IPS DF 19.7 (cell line): ENCODE results near the gene KRT12.

Source experiments
- DNase-seq: peaks from one replicate; pipeline ENCODE4 v3.0.0-alpha.2; 2013; ENCODE audit warnings: low read depth, low spot score

Gene KRT12

GRCh38 chr17:40843242-40843641 lies 23.8 kb downstream of the KRT12 start:
- no peak for DNase-seq

GRCh38 chr17:40841246-40841645 lies 25.8 kb downstream of the KRT12 start:
- DNase-seq, result no peak

- DNase-seq, result no peak
These were observed 27.8 kb downstream of the KRT12 start for GRCh38 chr17:40839194-40839593.

- no peak for DNase-seq
These were observed 31.0 kb downstream of the KRT12 start for GRCh38 chr17:40836020-40836419.

GRCh38 chr17:40833882-40834281 lies 33.1 kb downstream of the KRT12 start:
- DNase-seq, result no peak

GRCh38 chr17:40832840-40833239 lies 34.2 kb downstream of the KRT12 start:
- no peak for DNase-seq

- no peak for DNase-seq
These were observed 36.8 kb downstream of the KRT12 start for GRCh38 chr17:40830085-40830776.

- no peak for DNase-seq
These were observed 38.5 kb downstream of the KRT12 start for GRCh38 chr17:40828454-40829044.

- DNase-seq, result no peak
These were observed 39.1 kb downstream of the KRT12 start for GRCh38 chr17:40827746-40828453.

GRCh38 chr17:40825599-40825998 lies 41.4 kb downstream of the KRT12 start:
- DNase-seq, result no peak

GRCh38 chr17:40824015-40824832 lies 42.8 kb downstream of the KRT12 start:
- no peak for DNase-seq

GRCh38 chr17:40822132-40822812 lies 44.8 kb downstream of the KRT12 start, which contains the start of gene KRT10:
KRT10 (minus strand) TSS chr17:40822614; CDS start chr17:40822585, 29 bp downstream.
- DNase-seq, result no peak

GRCh38 chr17:40821536-40821935 lies 45.5 kb downstream of the KRT12 start:
- no peak for DNase-seq

GRCh38 chr17:40820228-40820838 lies 46.7 kb downstream of the KRT12 start:
- DNase-seq, result no peak

- no peak for DNase-seq
These were observed 47.4 kb downstream of the KRT12 start for GRCh38 chr17:40819528-40820125.

- DNase-seq, result no peak
These were observed 48.1 kb downstream of the KRT12 start for GRCh38 chr17:40818733-40819527.

GRCh38 chr17:40818343-40818732 lies 48.7 kb downstream of the KRT12 start:
- DNase-seq, result no peak

GRCh38 chr17:40817103-40817682 lies 49.8 kb downstream of the KRT12 start:
- no peak for DNase-seq

- no peak for DNase-seq
These were observed 50.5 kb downstream of the KRT12 start for GRCh38 chr17:40816569-40816968.
